Left ventricle myocardium superior (tissue), 1 donor: ENCODE data around the gene ITGB8. TPM values are rescaled to one million over a fixed set of nuclear protein-coding genes. Genes with fewer than 3 reads are reported as not detected.

Source experiments
- ATAC-seq: fragments of 200-7000 bp; cut with Tn5 transposase; one replicate; pipeline ENCODE4 v1.9.1; 2020; ENCODE audit warnings: mild to moderate bottlenecking, moderate library complexity
- DNase-seq: peaks from one replicate; pipeline ENCODE4 v3.0.0-alpha.2; 2020
- intact Hi-C: fragments of 100-400 bp; cut with micrococcal nuclease; formaldehyde crosslinking; loops from one replicate; pipeline ENCODE4 v1.11.0; 2022
- total RNA-seq: library from RNA; stranded (reverse); fragmentation: NEBNext Ultra II Directional; extraction: Animal tissue kit (Norgen Biotek cat#: 25700); gene quantifications from one replicate; pipeline ENCODE4 v1.2.1, GENCODE V29; 2021
- donor health status: DM: no; HTN: yes; CAD: no; lungs with severe emphysema.

ITGB8 gene
- total RNA-seq, 1 donor from 2014 or later, result 4.8 TPM

DNA sequence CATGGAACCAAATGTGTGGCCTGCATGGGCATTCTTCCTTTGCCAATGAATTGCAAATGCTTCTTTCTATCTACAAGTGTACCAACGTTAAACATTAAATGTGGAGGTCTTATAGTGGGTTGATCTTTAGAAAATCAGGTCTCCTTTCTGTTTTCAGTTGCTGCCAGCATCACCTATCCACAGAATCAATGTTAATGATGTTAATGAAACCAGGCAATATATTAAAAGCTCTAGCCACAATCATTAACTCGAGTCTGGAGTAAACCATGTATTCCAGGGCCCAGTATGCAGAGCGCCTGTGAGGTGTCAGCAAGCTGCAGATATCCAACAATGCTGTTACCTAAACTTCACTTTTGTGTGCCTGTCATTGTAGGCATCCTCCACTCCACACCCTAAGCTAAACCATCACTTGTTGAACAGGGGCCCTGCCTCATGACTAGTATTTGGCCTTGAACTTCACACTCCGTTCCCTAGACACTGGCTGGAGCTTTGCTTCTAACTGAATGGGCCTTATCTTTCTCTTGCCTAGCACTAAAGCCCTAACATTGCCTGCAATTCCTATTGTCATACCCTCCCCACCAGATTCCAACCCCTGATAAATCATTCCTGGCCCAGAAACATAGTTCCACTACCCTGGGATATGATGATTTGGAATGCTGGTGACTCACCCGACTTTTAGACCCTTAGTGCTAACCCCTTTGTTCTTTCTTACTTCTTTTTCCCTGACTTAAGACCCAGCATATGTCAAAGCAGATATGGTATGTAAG, 24.3 kb upstream of the ITGB8 start:
- ATAC-seq (no peak), DNase-seq (no peak)
- intact Hi-C loops, result no loop called here

DNA sequence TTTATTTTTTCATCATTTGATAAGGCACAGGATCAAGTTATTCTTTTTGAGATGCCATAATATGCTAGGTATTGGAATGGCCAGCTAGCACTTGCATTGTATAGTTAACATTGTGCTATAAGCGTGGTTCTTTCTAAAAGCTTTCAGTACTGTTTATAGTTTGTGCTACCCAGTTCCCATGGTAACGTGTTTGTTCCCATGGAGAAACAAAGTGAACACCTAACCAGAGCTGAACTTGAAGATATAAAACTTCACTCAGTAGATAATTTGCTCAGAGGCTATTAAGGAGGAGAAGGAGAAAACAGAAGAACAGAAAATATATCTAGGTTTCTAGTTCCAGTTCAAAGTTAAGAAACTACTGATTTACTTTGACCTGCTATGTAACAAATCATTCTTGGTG, 23.6 kb upstream of the ITGB8 start:
- ATAC-seq (no peak), DNase-seq (no peak)
- intact Hi-C loops, result no loop called here

DNA sequence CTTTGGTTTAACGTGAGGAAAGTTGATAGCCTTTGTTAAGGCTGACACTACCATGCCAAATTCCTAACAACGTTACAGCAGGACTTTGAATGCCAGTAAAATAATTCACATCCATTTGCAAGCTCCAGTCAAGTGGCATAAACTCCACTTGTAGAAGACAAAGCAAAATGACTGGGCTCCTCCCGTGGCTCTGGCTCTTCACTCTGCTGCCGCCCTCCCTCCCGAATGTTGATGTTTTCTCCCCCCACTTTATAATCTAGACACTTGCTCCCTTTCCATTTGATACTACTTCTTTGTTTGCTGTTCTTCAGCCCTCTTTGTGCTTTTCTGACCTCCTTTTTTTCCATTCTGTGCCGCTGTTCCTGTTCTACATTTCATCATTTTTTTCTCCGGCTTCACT, 22.8 kb upstream of the ITGB8 start:
- DNase-seq (no peak), ATAC-seq (no peak)
- intact Hi-C loops, result no loop called here

DNA sequence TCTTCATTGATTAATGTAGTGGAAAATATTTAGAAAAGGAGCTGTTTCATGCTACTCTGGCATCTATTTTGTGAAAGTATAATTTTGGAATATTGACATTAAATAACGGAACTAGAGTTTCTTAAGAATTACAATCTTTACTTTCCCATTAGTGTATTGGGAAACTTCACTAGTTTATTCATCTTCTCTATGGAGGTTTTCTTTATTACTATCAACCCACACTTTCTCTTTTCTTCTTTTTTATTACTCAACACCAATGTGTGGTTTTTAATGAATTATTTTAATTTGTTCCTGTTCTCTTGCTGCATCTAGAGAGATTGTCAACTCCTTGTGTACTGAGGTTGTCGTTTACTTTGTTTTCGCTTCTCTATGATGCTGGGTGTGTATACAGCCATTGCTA, 20.4 kb upstream of the ITGB8 start:
- intact Hi-C loops, result no loop called here
- no peak for ATAC-seq

DNA sequence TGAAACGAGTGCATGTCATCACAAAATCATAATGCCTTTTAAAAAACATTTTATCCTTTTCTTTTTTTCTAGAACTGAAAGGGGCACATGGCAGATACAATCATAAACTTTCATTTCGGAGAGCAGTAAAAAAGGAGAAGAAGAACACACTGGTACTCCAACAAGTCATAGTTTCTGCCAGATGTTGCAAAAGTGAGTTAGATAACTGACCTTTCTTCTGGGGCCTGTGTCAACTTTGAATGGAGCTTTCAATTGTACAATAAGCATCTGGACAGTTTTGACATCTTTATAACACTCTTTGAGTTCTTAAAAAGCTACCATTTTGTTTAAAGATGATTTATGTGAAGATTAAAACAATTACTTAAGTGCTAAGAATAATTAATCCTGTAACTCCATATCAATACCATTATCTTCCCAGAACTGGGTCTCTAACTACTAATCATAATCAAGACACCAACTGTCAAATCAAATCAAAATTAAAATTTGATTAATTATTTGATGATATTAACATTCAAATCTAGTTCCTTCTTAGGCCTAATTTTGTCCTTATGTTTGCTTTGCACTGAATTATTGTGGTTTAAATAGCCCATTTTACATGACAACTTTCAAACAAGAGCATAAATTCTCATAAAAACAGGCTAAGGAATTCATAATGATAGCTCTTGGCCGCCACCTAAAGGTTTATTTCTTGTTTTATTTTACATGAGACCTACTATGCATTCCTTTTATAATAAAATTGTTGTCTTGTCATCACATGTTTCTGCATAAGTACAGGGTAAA, 19.5 kb upstream of the ITGB8 start:
- intact Hi-C loops, result no loop called here
- ATAC-seq, result no peak
- DNase-seq, result no peak

More for the DNA sequence above, 20.4 kb upstream of the ITGB8 start:
- DNase-seq, result no peak

DNA sequence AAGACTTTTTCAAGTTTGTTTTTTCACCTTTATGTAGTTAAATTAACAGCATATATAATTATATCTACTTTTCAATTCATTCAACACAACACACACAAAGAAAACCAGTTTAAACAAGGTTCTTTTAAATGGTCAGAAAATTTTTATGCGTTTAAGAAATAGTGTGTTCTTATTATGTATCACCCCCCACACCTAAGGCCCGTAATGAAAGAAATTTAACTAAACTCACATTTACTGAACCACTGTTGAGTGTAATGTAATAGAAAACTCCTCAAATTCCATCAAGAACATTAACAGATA, 19.0 kb upstream of the ITGB8 start:
- intact Hi-C loops, result no loop called here
- no peak for ATAC-seq

DNA sequence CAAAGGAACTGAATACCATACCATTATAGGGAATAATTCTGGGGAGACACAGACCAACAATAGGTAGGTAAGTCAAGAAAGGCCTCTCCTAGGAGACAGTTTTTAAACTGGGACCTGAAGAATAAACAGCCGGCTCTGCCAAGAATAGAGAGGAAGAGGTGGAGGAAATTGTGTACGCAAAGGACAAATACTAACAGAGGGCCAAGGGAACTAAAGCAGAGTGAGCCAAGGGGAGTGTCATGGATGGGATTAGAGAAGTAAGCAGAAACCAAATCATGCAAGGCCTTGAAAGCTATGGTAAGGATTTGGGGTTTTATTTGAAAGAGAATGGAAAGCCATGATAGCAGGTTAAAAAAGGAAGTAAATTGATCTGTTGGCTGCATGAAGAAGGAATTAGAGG, 18.1 kb upstream of the ITGB8 start:
- ATAC-seq (no peak), DNase-seq (no peak)
- intact Hi-C loops, result no loop called here

More for the DNA sequence above, 19.0 kb upstream of the ITGB8 start:
- DNase-seq, result no peak

DNA sequence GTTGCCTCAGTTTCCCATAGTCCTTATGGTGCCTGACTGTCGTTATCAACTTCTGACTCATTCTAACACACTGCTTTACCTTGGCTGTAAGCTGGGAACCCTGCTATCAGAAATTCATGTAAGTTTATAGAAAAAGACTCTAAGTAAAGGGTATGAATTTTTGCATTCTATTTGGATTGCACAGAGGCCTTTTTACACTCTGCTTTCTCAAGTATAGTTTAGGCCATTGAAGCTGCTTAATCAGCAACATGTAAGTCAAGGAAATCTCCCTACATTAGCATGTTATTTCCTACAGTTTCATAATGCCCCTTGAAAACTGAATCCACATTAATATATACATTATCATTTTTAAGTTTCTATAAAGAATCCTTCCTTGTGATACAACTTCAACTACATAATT, 17.1 kb upstream of the ITGB8 start:
- intact Hi-C loops, result no loop called here
- no peak for ATAC-seq

DNA sequence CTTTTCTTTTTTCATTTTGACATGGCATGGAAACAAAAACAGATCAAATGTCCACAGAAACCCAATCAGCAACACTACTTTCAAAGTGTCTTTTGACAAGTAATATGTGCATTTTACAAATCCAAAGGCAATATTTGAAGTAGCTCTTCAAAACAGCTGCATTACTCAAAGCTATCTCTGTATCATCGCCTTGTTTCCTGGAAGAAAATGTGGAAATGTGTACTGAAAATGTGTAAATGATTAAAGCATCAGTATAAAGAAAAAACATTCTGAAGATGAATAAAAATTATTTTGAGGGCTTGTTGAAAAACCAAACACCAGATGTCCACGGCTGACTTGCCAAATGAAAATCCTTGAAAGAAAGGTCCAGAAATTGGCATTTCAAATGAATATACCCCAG, 16.5 kb upstream of the ITGB8 start:
- ATAC-seq, result no peak
- intact Hi-C loops, result no loop called here
- DNase-seq, result no peak

More for the DNA sequence above, 17.1 kb upstream of the ITGB8 start:
- DNase-seq, result no peak

DNA sequence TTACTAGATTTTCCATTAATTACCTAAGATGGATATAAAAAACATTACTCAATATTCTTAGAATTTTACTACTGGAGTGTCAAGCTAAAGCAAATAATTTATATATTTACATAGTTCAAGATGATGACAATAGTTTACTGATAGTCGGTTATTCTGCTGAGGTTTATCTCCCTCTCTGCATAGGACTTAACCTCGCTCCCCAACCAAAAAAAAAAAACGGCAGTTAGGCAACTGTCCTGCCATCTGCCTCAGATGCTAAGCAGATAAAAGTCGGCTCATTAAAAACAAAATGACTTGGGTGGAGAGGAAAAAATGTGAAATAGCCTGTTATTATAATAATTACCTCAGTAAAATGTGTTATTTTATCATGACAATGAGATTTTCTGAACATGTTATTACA, 14.0 kb upstream of the ITGB8 start:
- ATAC-seq (no peak), DNase-seq (no peak)
- intact Hi-C loops, result no loop called here

DNA sequence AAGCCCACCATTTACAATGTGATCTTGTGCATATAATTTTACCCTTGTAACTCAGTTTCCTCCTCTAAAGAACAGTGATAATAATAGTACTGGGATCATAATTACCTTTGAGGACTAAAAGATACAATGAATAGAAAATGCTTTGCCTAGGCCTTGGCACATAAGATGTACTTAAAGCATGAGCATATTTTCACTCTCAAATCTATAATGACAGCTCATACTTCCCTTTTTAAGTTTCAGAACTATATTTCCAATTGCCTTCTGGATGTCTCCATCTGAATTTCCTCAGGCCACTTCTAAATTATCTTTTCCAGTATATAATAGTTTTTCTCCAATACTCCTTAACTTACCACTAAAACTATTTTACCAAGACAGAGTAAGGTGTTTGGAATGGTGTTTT, 13.3 kb upstream of the ITGB8 start:
- no peak for DNase-seq

DNA sequence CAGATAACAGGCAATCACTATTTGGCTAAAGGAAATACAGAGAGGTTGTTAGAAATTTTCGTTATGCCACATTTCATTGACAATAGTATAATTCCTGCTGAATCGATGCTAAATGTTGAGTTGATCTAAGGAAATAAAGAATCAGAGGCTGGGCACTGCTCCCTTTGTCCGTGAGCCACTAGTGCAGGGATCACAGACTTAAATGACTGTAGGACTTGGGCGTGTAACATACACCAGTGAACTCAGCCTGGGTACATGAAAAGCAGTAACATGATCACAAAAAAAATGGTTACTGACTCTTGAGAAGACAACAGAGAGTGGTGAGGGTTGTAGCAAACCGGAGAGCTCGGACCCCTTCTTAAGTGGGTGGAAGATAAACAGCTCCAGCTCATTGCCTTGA, 11.8 kb upstream of the ITGB8 start:
- no peak for ATAC-seq
- no peak for DNase-seq
- intact Hi-C loops, result no loop called here

More for the DNA sequence above, 13.3 kb upstream of the ITGB8 start:
- ATAC-seq, result no peak
- intact Hi-C loops, result no loop called here

DNA sequence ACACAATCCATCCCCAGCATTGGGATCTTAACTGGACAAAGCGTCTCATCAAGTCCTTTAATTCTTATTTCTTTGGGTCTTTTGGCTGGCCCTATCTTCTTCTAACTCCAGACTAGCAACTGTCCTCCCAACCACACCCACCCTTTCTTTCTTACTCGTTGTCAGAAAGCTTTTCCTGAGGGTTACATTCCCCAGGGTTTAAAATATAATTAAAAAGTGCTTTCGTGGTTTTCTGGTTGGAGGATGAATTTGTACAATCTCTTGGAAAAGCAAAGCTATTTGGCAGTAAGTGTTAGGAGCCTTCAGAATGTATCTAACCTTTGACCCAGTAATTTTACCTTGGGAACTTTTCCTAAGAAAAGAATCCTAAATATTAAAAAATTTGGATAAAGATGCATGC, 10.4 kb upstream of the ITGB8 start:
- ATAC-seq, result no peak
- intact Hi-C loops, result no loop called here
- no peak for DNase-seq

DNA sequence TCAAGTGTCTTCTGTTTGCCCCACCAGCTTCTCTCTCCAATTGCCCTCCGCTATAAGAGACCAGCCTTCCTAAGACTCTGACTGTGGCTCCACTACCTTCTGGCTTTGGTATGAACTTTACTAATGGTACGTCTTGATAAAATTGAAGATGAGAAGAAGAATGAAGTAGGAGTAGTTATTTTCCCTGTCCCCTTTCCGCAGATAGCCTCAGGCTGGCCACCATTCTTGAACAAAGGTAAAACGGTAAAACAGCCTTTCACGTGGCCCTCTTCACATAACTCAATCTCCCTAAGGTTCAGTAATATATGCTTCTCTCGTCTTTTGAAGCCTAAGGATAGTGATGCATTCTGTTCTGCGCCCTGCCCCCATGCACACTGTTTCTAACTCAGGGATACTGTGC, 9.9 kb upstream of the ITGB8 start:
- ATAC-seq (no peak), DNase-seq (no peak)
- intact Hi-C loops, result no loop called here

DNA sequence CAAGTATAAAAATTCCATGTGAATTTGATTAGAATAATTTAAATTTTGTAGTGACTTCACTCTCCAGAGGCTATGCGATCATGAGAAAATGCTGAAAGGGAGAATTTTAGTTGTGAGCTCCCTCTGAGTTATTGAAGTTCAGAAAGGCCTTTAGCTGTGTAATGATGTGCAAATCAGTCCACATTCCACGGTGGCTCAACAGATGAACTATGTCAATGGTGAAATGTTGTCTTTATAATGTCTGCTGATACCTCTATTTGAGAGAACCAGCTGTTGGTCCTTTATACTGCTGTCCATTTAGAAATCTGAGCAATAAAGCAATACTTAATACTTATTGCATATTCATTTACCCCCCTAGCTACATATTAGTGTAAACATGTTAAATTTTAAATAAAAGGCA, 7.1 kb upstream of the ITGB8 start:
- ATAC-seq (no peak), DNase-seq (no peak)
- intact Hi-C loops, result no loop called here

DNA sequence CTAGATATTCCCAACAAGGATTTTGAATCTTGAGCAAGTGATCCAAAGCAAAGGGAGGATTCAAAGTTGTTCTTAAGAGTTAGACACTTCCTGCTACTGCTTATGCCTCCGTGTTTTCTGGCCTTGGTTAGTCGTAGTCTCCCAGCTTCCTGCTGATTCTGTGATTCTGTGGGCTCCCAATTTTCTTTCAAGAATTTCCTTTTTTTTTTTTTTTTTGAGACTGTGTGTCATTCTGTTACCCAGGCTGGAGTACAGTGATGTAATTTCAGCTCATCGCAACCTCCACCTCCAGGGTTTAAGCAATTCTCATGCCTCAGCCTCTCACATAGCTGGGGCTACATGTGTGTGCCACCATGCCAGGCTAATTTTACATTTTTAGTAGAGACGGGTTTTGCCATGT, 4.4 kb upstream of the ITGB8 start:
- DNase-seq, result no peak
- intact Hi-C loops, result no loop called here
- no peak for ATAC-seq

DNA sequence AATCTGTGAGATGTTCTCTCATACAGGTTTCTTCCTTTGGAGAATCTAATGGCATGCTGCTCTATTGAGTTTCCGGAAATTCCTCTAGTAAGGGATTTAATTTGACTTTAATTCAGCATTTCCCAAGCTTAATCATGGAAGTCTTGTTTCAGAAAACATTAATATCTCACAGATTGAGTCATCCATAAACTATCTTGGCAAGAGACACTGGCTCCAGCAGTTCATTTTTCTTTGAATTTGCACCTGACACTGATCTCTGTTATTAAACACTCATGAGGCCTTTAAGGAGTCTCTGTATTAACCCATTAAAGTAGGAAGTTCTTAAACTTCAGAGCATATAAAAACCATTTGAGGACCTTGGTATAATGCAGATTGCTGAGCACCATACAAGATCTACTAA, 3.6 kb upstream of the ITGB8 start:
- DNase-seq (no peak), ATAC-seq (no peak)
- intact Hi-C loops, result no loop called here

DNA sequence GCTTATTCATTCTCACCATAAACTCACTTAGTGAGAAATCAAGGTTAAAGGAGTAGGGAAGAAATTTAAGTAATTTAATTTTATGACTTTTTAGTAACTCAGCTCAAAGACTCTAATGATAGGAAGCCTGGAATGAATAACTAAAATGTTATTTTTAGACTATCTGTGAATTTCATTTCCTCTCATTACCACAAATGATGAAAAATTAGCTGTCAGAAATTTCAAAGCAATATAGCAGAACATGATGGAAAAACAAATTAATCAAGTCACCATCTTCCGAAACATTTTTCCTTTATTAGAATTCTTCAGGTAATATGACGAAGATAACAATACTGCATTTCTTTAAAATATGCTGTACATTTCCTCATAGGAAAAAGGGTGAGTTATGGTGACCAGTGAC, 2.7 kb upstream of the ITGB8 start:
- intact Hi-C loops, result no loop called here
- DNase-seq (no peak), ATAC-seq (no peak)

DNA sequence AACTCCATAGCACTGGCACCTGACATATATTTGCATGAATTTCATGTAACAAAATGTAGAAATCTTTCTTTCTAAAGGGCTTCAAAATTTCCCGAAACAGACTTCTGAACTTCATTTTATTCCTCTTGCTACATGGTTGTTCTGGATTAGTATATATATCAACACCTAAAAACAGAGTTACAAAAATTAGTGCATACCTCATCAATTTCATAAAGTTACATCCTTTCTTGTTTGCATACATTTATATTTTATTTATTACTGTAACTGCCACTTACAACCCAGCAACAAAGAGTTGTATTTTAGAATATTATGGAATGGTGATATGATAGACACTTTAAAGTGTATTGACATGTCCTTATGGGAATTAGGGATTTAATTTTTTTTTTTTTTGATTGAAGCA, 2.0 kb upstream of the ITGB8 start:
- intact Hi-C loops, result no loop called here
- DNase-seq (no peak), ATAC-seq (no peak)

DNA sequence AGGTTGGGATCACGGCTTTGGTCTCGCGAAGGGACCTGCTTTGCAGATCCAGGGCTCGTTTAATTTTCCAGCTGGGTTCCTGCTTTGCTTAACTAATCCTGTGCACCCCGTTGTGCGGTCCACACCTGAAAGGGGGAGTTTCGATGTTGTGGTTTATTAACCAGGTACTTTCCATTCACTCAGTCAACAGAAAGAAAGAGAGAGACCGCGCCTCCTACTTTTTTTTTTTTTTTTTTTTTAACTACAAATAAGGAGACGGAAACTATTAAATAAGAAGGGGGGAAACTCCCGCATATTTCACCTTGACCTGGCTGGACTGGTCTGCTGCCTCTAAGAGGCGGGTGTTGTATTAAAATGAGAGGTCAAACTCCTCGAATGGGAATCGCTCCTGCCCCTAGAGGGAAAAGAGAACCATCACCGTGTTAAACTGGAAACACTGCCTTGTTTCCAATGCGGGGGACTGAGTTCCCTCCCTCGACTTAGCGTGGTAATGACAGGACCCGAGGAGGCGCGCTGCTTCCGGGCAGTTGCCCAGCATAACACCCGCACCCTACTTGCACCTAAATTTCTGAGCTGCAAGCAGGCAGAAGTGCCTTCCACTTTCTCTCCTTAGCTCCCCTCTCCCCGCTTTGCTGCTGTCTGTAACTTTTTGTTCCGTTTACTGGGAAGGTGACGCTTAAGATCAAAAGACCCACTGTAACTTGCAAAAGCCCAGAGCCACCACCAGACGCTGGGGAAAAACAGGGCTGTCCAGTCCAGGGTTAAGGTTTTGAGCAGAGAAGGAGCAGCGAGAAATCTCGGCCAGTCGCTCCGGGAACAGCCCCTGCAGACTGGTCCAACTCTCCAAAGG, 1.1 kb upstream of the ITGB8 start:
- DNase-seq, result peak; percentile 62
- peak; percentile 71 for ATAC-seq
- intact Hi-C loops, result no loop called here
